DND-41 (cell line): ENCODE data around the gene INF2.

Experiments used
- EZH2 ChIP-seq: IDR thresholded peaks from 3 replicates; pipeline ENCODE4 v1.6.1; 2012; ENCODE audit warnings: borderline replicate concordance, low read depth, mild to moderate bottlenecking, moderate library complexity, low read length, inconsistent platforms; ENCODE audit not compliant: severe bottlenecking
- TF ChIP-seq, protein P1 (sequence below): IDR thresholded peaks from 2 replicates; pipeline ENCODE4 v1.5.1; 2012; ENCODE audit warnings: borderline replicate concordance, low read length, moderate library complexity, mild to moderate bottlenecking; ENCODE audit not compliant: poor library complexity, severe bottlenecking; ENCODE audit errors: extremely low read depth

DNA sequence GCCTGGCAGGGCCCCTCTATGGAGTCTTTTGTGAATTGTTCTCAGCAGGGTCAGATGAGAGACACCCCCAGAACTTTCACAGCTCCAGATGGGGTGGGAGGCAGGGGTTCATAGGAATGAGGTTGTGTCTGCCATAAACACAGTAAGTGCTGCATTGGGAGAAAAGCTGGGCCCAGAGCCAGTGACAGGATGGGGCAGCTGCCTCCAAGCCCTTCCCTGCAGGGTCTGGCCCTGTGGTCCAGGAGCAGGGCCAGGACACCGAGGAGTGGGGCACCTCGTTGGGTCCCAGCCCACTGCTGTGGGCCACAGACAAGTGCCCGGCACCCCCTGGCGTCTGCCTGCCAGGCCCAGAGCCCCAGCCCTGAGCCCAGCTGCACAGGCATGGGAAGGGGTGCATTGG, 13.3 kb downstream of the INF2 start:
- TF ChIP-seq, protein P1, sequence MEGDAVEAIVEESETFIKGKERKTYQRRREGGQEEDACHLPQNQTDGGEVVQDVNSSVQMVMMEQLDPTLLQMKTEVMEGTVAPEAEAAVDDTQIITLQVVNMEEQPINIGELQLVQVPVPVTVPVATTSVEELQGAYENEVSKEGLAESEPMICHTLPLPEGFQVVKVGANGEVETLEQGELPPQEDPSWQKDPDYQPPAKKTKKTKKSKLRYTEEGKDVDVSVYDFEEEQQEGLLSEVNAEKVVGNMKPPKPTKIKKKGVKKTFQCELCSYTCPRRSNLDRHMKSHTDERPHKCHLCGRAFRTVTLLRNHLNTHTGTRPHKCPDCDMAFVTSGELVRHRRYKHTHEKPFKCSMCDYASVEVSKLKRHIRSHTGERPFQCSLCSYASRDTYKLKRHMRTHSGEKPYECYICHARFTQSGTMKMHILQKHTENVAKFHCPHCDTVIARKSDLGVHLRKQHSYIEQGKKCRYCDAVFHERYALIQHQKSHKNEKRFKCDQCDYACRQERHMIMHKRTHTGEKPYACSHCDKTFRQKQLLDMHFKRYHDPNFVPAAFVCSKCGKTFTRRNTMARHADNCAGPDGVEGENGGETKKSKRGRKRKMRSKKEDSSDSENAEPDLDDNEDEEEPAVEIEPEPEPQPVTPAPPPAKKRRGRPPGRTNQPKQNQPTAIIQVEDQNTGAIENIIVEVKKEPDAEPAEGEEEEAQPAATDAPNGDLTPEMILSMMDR = no peak
- no peak for TF ChIP-seq EZH2
